Lower leg skin (tissue), 4 donors: ENCODE measurements around the gene CPO. TPM values are rescaled to one million over a fixed set of nuclear protein-coding genes. Genes with fewer than 3 reads are reported as not detected.

Experiments used
- DNase-seq, 2 donors: peaks; one replicate each; pipeline ENCODE4 v3.0.0-alpha.2; 2019; ENCODE audit warnings: low spot score in 2 of 2
- H3K4me3 ChIP-seq: fragments of 200-600 bp; sonication (generic); 2 replicates; pipeline ENCODE4 v1.5.1; 2017; ENCODE audit warnings: mild to moderate bottlenecking, low read depth; ENCODE audit not compliant: poor library complexity, severe bottlenecking
- POLR2A ChIP-seq, 2 donors: fragments of 450-650 bp; IDR thresholded peaks; one replicate each; pipeline ENCODE4 v1.6.1; 2016 to 2017; ENCODE audit warnings: antibody characterized with exemption in 2 of 2, mild to moderate bottlenecking in 1 of 2, moderate library complexity in 1 of 2
- WGBS, 2 donors: methylation state at CpG; one replicate each; pipeline ENCODE4 v1.1.5; 2018; 5-methylcytosine and 5-hydroxymethylcytosine counted together
- intact Hi-C: fragments of 100-400 bp; cut with DNase I; formaldehyde crosslinking; loops from one replicate; pipeline ENCODE4 v1.15.0; 2023; ENCODE audit warnings: low total_unique reads
- total RNA-seq, 4 donors: library from RNA; depleted of rRNA; stranded (reverse); fragments of >200 nt; gene quantifications; one replicate each; pipeline ENCODE4 v1.1.0, GENCODE V29; 2016
- TF ChIP-seq, protein P1 (sequence below), 3 donors: fragments of 450-650 bp; IDR thresholded peaks; one replicate each; pipeline ENCODE4 v1.5.1; 2016; ENCODE audit warnings: antibody characterized with exemption in 3 of 3, mild to moderate bottlenecking in 3 of 3, moderate library complexity in 2 of 3

The CPO gene, protein sequence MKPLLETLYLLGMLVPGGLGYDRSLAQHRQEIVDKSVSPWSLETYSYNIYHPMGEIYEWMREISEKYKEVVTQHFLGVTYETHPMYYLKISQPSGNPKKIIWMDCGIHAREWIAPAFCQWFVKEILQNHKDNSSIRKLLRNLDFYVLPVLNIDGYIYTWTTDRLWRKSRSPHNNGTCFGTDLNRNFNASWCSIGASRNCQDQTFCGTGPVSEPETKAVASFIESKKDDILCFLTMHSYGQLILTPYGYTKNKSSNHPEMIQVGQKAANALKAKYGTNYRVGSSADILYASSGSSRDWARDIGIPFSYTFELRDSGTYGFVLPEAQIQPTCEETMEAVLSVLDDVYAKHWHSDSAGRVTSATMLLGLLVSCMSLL
- under 1 TPM in 2 of 4 donors, not detected in 2; 0.27 to 0.39 TPM for total RNA-seq

DNA sequence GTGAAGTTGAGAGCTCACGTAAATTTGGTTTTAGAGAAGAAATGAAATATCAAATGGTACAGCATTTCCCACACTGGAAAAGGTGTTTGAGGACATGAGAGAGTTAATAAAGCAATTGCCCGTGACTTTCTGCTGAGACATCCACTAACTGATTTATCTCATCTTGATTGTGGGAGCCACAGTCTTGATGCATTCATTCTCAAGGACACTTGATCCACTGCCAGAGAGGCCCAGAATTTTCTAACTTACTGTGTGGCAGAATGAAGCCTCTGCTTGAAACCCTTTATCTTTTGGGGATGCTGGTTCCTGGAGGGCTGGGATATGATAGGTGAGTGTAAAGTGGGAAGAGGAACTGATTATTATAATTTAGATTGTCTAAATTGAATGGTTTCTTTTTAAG, at the start of gene CPO:
Gene CPO, plus strand, starts transcription at position 179 of the 400 bp plus-strand sequence. Its CDS starts 82 bp downstream, at position 261.
- 78 to 90% methylated on average over 2 of the region's 2 CpGs for WGBS, 2 donors
- no peak for DNase-seq
- no peak within 1 kb of the TSS for H3K4me3 ChIP-seq
- intact Hi-C loops = no loop called here
- TF ChIP-seq, protein P1, sequence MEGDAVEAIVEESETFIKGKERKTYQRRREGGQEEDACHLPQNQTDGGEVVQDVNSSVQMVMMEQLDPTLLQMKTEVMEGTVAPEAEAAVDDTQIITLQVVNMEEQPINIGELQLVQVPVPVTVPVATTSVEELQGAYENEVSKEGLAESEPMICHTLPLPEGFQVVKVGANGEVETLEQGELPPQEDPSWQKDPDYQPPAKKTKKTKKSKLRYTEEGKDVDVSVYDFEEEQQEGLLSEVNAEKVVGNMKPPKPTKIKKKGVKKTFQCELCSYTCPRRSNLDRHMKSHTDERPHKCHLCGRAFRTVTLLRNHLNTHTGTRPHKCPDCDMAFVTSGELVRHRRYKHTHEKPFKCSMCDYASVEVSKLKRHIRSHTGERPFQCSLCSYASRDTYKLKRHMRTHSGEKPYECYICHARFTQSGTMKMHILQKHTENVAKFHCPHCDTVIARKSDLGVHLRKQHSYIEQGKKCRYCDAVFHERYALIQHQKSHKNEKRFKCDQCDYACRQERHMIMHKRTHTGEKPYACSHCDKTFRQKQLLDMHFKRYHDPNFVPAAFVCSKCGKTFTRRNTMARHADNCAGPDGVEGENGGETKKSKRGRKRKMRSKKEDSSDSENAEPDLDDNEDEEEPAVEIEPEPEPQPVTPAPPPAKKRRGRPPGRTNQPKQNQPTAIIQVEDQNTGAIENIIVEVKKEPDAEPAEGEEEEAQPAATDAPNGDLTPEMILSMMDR (IDR thresholded peaks at IDR 0.05) = no peak
- no peak for TF ChIP-seq POLR2A (IDR thresholded peaks at IDR 0.05)

DNA sequence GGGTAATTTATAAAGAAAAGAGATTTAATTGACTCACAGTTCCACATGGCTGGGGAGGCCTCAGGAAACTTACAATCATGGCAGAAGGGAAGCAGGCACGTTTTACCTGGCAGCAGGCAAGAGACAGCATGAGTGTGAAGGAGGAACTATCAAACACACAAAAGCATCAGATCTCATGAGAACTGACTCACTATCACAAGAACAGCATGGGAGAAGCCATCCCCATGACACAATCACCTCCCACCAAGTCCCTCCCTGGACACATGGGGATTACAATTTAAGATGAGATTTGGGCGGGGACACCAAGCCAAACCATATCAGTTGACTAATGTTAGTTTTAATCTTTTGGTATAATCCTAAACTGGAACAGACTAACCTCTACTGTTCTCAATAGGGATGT, 49.1 kb upstream of the CPO start:
- WGBS, 2 donors = 53 to 67% methylated on average over 2 of the region's 2 CpGs
- TF ChIP-seq POLR2A (IDR thresholded peaks at IDR 0.05) = no peak
- TF ChIP-seq, protein P1 (IDR thresholded peaks at IDR 0.05) = no peak
- intact Hi-C loops = no loop called here
- DNase-seq = no peak
- no peak overlapping the region for H3K4me3 ChIP-seq

DNA sequence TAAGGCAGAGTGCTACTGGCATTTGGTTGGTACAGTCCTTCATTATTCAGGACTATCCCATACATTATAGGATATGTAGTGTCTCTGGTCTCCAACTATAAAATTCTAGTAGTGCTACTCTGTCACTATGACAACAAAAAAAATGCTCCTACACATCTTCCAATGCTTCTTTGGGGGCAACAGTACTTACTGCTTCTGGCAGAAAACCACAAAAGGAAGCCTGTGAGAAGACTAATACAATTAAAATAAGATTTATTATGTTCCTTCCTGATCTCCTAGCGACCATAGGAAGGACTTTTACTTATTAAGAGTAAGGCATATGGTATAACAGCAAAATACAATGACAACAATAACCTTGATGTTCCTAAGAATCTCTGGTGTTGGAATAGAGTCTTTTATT, 48.4 kb upstream of the CPO start:
- intact Hi-C loops = no loop called here
- DNase-seq = no peak
- WGBS, 2 donors = 42 to 62% methylated on average over 1 of the region's 1 CpG
- TF ChIP-seq, protein P1 (IDR thresholded peaks at IDR 0.05) = no peak
- TF ChIP-seq POLR2A (IDR thresholded peaks at IDR 0.05) = no peak
- no peak overlapping the region for H3K4me3 ChIP-seq

DNA sequence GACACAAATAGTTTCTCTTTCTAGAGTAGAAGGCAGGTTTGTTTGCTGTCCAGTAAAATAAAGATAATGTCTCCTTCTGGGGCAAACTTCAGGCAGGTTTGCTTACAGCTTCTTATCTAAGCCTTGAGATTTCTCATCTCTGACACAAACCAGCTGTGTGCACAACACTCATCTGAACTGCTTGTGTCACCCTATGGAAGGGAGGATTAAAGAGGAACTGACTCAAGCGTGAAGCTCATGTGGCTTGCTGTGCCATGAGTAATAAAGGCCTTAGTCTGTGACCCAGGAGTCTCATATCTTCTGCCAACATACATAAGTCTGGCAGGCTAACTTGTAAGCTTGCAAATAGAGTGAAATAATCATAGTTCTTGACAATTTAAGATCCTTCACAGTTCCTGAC, 24.2 kb upstream of the CPO start:
- TF ChIP-seq, protein P1 (IDR thresholded peaks at IDR 0.05) = no peak
- TF ChIP-seq POLR2A (IDR thresholded peaks at IDR 0.05) = no peak
- H3K4me3 ChIP-seq = no peak overlapping the region
- intact Hi-C loops = no loop called here
- 33 to 50% methylated on average over 1 of the region's 1 CpG for whole genome bisulfite sequencing, 2 donors
- no peak for DNase-seq

DNA sequence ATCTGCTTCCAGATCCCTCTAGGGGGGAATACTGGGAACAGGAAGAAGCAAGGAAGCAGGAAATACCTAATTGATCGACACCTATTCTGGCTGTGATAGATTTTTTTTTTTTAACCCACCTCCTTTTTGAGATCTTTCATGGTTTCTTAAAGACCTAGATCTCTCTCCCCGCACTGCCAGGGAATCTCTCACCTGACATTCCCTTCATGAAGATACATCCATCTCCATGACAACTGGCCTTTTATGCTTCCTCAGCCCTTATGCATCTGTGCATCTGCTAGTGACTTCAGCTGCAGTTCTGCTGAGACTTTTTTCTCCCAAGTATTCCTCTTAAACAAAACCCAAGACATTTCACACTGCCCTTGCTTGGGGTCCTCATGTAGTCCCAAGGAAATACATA, 21.1 kb upstream of the CPO start:
- no peak for TF ChIP-seq POLR2A (IDR thresholded peaks at IDR 0.05)
- TF ChIP-seq, protein P1 (IDR thresholded peaks at IDR 0.05) = no peak
- no peak overlapping the region for H3K4me3 ChIP-seq
- no peak for DNase-seq
- intact Hi-C loops = no loop called here
- 45 to 46% methylated on average over 2 of the region's 2 CpGs for WGBS, 2 donors

DNA sequence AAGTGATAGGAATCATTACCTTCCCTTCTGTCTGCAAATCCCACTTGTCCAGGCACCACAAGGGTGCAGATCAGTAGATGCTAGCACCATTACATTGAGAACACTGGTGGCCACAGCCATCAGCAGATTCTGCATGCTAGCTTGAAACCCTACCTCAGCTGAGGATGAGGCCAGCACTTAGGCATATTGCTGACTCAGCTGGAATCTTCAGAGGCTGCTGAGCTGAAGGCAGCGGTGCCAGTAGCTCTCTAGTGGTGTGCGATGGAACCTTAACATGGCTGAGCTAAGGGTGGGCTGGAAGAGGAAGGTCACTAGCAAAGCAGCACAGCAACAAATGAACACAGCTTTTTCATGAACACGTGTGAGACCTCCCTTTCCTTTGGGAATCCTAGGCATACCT, 19.0 kb upstream of the CPO start:
- no peak overlapping the region for H3K4me3 ChIP-seq
- DNase-seq = no peak
- no peak for TF ChIP-seq POLR2A (IDR thresholded peaks at IDR 0.05)
- TF ChIP-seq, protein P1 (IDR thresholded peaks at IDR 0.05) = no peak
- 83 to 85% methylated on average over 3 of the region's 3 CpGs for WGBS, 2 donors
- intact Hi-C loops = no loop called here
